GM12801 (cell line): ENCODE data around the gene EIF2B5.

Experiments used
- CTCF ChIP-seq: IDR thresholded peaks from one replicate; pipeline ENCODE4 v1.5.1; 2011; ENCODE audit warnings: control low read depth; ENCODE audit not compliant: insufficient read length; ENCODE audit errors: extremely low read depth

Gene EIF2B5

GRCh38 chr3:184116017-184116416, 19.1 kb upstream of the EIF2B5 start:
- TF ChIP-seq CTCF, result no peak

GRCh38 chr3:184117636-184118035, 17.5 kb upstream of the EIF2B5 start:
- TF ChIP-seq CTCF, result no peak

GRCh38 chr3:184126006-184126405, 9.2 kb upstream of the EIF2B5 start:
- TF ChIP-seq CTCF, result no peak

- no peak for TF ChIP-seq CTCF
These were observed 6.1 kb upstream of the EIF2B5 start for GRCh38 chr3:184129012-184129411.

GRCh38 chr3:184132945-184133344, 2.2 kb upstream of the EIF2B5 start:
- TF ChIP-seq CTCF, result no peak

- no peak for TF ChIP-seq CTCF
These were observed 1.1 kb upstream of the EIF2B5 start for GRCh38 chr3:184133840-184134745.

GRCh38 chr3:184134746-184135148, 411 bp upstream of the EIF2B5 start:
- TF ChIP-seq CTCF, result no peak
